A673 (cell line): ENCODE measurements around the gene PROSER3. TPM values are rescaled to one million over a fixed set of nuclear protein-coding genes. Genes with fewer than 3 reads are reported as not detected.

Experiments
- BruUV-seq: library from RNA; stranded (reverse); fragments of 400-500 nt; replicated peaks from 2 replicates; lab custom pipeline; 2021; lab: Mats Ljungman, UMichigan
- CTCF ChIA-PET: fragments of 300-600 bp; sonication (Branson Sonifier 250); formaldehyde crosslinking; loops from one replicate; lab custom pipeline; 2022; ENCODE audit warnings: antibody characterized with exemption; lab: Charles Lee
- POLR2A ChIA-PET: fragments of 300-600 bp; sonication (Branson Sonifier 250); formaldehyde crosslinking; loops from one replicate; lab custom pipeline; 2022; ENCODE audit warnings: antibody characterized with exemption; ENCODE audit not compliant: low non-redundant PET; lab: Charles Lee
- DNase-seq: peaks from one replicate; pipeline ENCODE4 v3.0.0-alpha.2; 2015; ENCODE audit warnings: low spot score
- H3K27ac ChIP-seq: fragments of 200-600 bp; sonication (generic); 2 replicates; pipeline ENCODE4 v1.5.1; 2016; ENCODE audit warnings: mixed run types, low read depth, mild to moderate bottlenecking, mixed read lengths, antibody characterized with exemption, low read length; ENCODE audit not compliant: poor library complexity, severe bottlenecking
- H3K27me3 ChIP-seq: fragments of 200-600 bp; sonication (generic); replicated peaks from 2 replicates; pipeline ENCODE4 v1.6.1; 2017; ENCODE audit warnings: mixed run types, low read depth, mild to moderate bottlenecking, mixed read lengths, antibody characterized with exemption, low read length; ENCODE audit not compliant: insufficient read depth, poor library complexity
- H3K36me3 ChIP-seq: fragments of 200-600 bp; sonication (generic); 2 replicates; pipeline ENCODE4 v1.6.1; 2016; ENCODE audit warnings: mixed run types, mild to moderate bottlenecking, mixed read lengths, antibody characterized with exemption, low read length; ENCODE audit not compliant: insufficient read depth, poor library complexity, severe bottlenecking
- H3K4me1 ChIP-seq: fragments of 200-600 bp; sonication (generic); 2 replicates; pipeline ENCODE4 v1.6.1; 2017; ENCODE audit warnings: mixed run types, mild to moderate bottlenecking, mixed read lengths, antibody characterized with exemption, low read length; ENCODE audit not compliant: insufficient read depth, poor library complexity, severe bottlenecking
- H3K4me3 ChIP-seq: fragments of 200-600 bp; sonication (generic); 2 replicates; pipeline ENCODE4 v1.5.1; 2016; ENCODE audit warnings: low read depth, mixed run types, mild to moderate bottlenecking, mixed read lengths, low read length; ENCODE audit not compliant: poor library complexity, severe bottlenecking
- H3K9me3 ChIP-seq: fragments of 200-600 bp; sonication (generic); 2 replicates; pipeline ENCODE4 v1.6.1; 2016; ENCODE audit warnings: mixed run types, low read depth, mild to moderate bottlenecking, mixed read lengths, antibody characterized with exemption, low read length; ENCODE audit not compliant: poor library complexity, severe bottlenecking
- CTCF ChIP-seq: fragments of 300-800, 200-600 bp; sonication (generic); conservative IDR thresholded peaks from 2 replicates; pipeline ENCODE4 v1.5.1; 2017; ENCODE audit warnings: low read depth, mild to moderate bottlenecking, antibody characterized with exemption, low read length, moderate library complexity, mixed read lengths
- EZH2 ChIP-seq: fragments of 200-600 bp; sonication (generic); IDR thresholded peaks from 2 replicates; pipeline ENCODE4 v1.6.1; 2017; ENCODE audit warnings: borderline replicate concordance, low read depth, mild to moderate bottlenecking, mixed read lengths, antibody characterized with exemption, low read length; ENCODE audit not compliant: poor library complexity, severe bottlenecking
- intact Hi-C: fragments of 100-400 bp; cut with micrococcal nuclease; formaldehyde crosslinking; loops from one replicate; pipeline ENCODE4 v1.10.0; 2022; ENCODE audit not compliant: unreplicated experiment
- total RNA-seq: library from RNA; stranded (reverse); gene quantifications from 2 replicates; pipeline ENCODE4 v1.2.3, GENCODE V29; 2021

Gene PROSER3
- total RNA-seq, 1 experiment from 2014 or later = 38.4 TPM

- Histone ChIP-seq H3K4me1 (peaks cover 8% of the 10 kb centered on the region), H3K9me3 (no peaks in the 10 kb centered on the region), H3K27ac (no peak overlapping the region), H3K27me3 (no peaks in the 10 kb centered on the region), H3K4me3 (no peak overlapping the region), H3K36me3 (peaks cover 1% of the 10 kb centered on the region)
- no peak for DNase-seq
- intact Hi-C loops = no loop called here
- BruUV-seq = no TSS peak
- TF ChIP-seq CTCF (no peak), EZH2 (no peak)
- ChIA-PET CTCF (interaction anchor here (1.0 kb wide), 1 partner anchor 13 kb away, joined by 3 read pairs; no protein-coding TSS in a partner anchor), POLR2A (interaction anchor here (0.6 kb wide), 1 partner anchor 447 kb away, joined by 3 read pairs; no protein-coding TSS in a partner anchor)
Measured at GRCh38 chr19:35714601-35715354, 43.2 kb upstream of the PROSER3 start.

- no peak for TF ChIP-seq CTCF
- ChIA-PET POLR2A (no interaction called here), CTCF (no interaction called here)
- H3K9me3 ChIP-seq = no peaks in the 10 kb centered on the region
- no TSS peak for BruUV-seq
- H3K27me3 ChIP-seq = no peaks in the 10 kb centered on the region
- H3K4me3 ChIP-seq = no peak overlapping the region
- no peak for DNase-seq
- intact Hi-C loops = no loop called here
- H3K4me1 ChIP-seq = peaks cover 8% of the 10 kb centered on the region
- no peak overlapping the region for H3K27ac ChIP-seq
- peaks cover 7% of the 10 kb centered on the region for H3K36me3 ChIP-seq
Measured at GRCh38 chr19:35715355-35715809, 42.6 kb upstream of the PROSER3 start.

- intact Hi-C loops = loop anchor here (2.0 kb wide), 2 partner anchors 21 to 167 kb away; no protein-coding TSS in a partner anchor
- CTCF ChIA-PET = no interaction called here
- TF ChIP-seq EZH2 (no peak), CTCF (no peak)
- no peaks in the 10 kb centered on the region for H3K27me3 ChIP-seq
- H3K4me1 ChIP-seq = peaks cover 8% of the 10 kb centered on the region
- DNase-seq = no peak
- H3K9me3 ChIP-seq = no peaks in the 10 kb centered on the region
- BruUV-seq = no TSS peak
- POLR2A ChIA-PET = no interaction called here
- H3K4me3 ChIP-seq = peak overlapping the region; percentile 96
- peak overlapping the region; percentile 89 for H3K27ac ChIP-seq
- peaks cover 8% of the 10 kb centered on the region for H3K36me3 ChIP-seq
Measured at GRCh38 chr19:35715981-35716800, 41.8 kb upstream of the PROSER3 start.
